Panc1 (cell line): ENCODE measurements around the gene TRERF1. TPM values are rescaled to one million over a fixed set of nuclear protein-coding genes. Genes with fewer than 3 reads are reported as not detected.

Experiments used
- ATAC-seq: fragments of 200-7000 bp; cut with Tn5 transposase; 2 replicates; pipeline ENCODE4 v1.9.1; 2020; ENCODE audit warnings: mild to moderate bottlenecking, moderate library complexity
- BruUV-seq: library from RNA; stranded (reverse); fragments of 400-500 nt; replicated peaks from 2 replicates; lab custom pipeline; 2021; lab: Mats Ljungman, UMichigan
- CTCF ChIA-PET: fragments of 300-600 bp; sonication (Branson Sonifier 250); formaldehyde crosslinking; loops from one replicate; lab custom pipeline; 2022; ENCODE audit warnings: antibody characterized with exemption; lab: Charles Lee
- POLR2A ChIA-PET: fragments of 300-600 bp; sonication (Branson Sonifier 250); formaldehyde crosslinking; loops from one replicate; lab custom pipeline; 2022; ENCODE audit warnings: antibody characterized with exemption; lab: Charles Lee
- DNase-seq: peaks from one replicate; pipeline ENCODE4 v3.0.0-alpha.2; 2010; ENCODE audit warnings: low read depth, low spot score
- H3K27ac ChIP-seq: 2 replicates; pipeline ENCODE4 v1.5.1; 2011; ENCODE audit warnings: mild to moderate bottlenecking, low read length, inconsistent platforms
- H3K27me3 ChIP-seq: fragments of 200-500 bp; sonication (Bioruptor generic); 2 replicates; pipeline ENCODE4 v1.6.0; 2014; ENCODE audit warnings: low read length, inconsistent platforms; ENCODE audit not compliant: control insufficient read depth, insufficient read depth
- H3K36me3 ChIP-seq: fragments of 200-500 bp; sonication (Bioruptor generic); 2 replicates; pipeline ENCODE4 v1.5.1; 2014; ENCODE audit warnings: inconsistent platforms, mild to moderate bottlenecking, low read length, moderate library complexity; ENCODE audit not compliant: control insufficient read depth, insufficient read depth
- H3K4me1 ChIP-seq: 2 replicates; pipeline ENCODE4 v1.5.1; 2011; ENCODE audit warnings: inconsistent platforms, mild to moderate bottlenecking, low read length, moderate library complexity; ENCODE audit not compliant: control insufficient read depth, insufficient read depth
- H3K4me3 ChIP-seq, 2 experiments: 2 replicates each; pipeline ENCODE4 v1.5.1; 2011 to 2012; ENCODE audit warnings: low read depth in 2 of 2, low read length in 2 of 2, mild to moderate bottlenecking in 2 of 2, inconsistent platforms in 1 of 2, moderate library complexity in 1 of 2
- H3K9me3 ChIP-seq: fragments of 200-500 bp; sonication (Bioruptor generic); 2 replicates; pipeline ENCODE4 v1.5.1; 2014; ENCODE audit warnings: low read depth, mild to moderate bottlenecking, inconsistent platforms, low read length, moderate library complexity; ENCODE audit not compliant: control insufficient read depth, insufficient read depth
- CTCF ChIP-seq: fragments of 450-650 bp; IDR thresholded peaks from 2 replicates; pipeline ENCODE4 v1.5.1; 2017; ENCODE audit warnings: mild to moderate bottlenecking
- POLR2AphosphoS5 ChIP-seq: IDR thresholded peaks from 2 replicates; pipeline ENCODE4 v1.6.1; 2012; ENCODE audit warnings: mild to moderate bottlenecking, low read depth, low read length, moderate library complexity
- REST ChIP-seq, 2 experiments: IDR thresholded peaks; 2 replicates each; pipeline ENCODE4 v1.6.1; 2011 to 2012; ENCODE audit warnings: low read depth in 2 of 2, control low read depth in 1 of 2, low read length in 1 of 2, mild to moderate bottlenecking in 1 of 2, moderate library complexity in 1 of 2; ENCODE audit not compliant: insufficient read depth in 1 of 2
- SIN3A ChIP-seq: IDR thresholded peaks from 2 replicates; pipeline ENCODE4 v1.6.1; 2012; ENCODE audit warnings: low read depth, mild to moderate bottlenecking, low read length, moderate library complexity, borderline replicate concordance; ENCODE audit not compliant: insufficient read depth
- TCF7L2 ChIP-seq: IDR thresholded peaks from 2 replicates; pipeline ENCODE4 v1.6.1; 2011; ENCODE audit warnings: mild to moderate bottlenecking, low read depth, low read length, inconsistent platforms
- in situ Hi-C: cut with HindIII; loops from 2 replicates; pipeline ENCODE4 v1.10.0; 2016; ENCODE audit warnings: low sequenced_read_pairs, low pct_unique_long_range_greater_than_20kb
- intact Hi-C: fragments of 100-400 bp; cut with micrococcal nuclease; formaldehyde crosslinking; loops from one replicate; pipeline ENCODE4 v1.10.0; 2022; ENCODE audit not compliant: unreplicated experiment
- total RNA-seq: library from RNA; stranded (reverse); gene quantifications from one replicate; pipeline ENCODE4 v1.2.1, GENCODE V29; 2021; ENCODE audit not compliant: unreplicated experiment

TRERF1 gene
- total RNA-seq, 1 experiment from 2014 or later: 30.6 TPM

DNA sequence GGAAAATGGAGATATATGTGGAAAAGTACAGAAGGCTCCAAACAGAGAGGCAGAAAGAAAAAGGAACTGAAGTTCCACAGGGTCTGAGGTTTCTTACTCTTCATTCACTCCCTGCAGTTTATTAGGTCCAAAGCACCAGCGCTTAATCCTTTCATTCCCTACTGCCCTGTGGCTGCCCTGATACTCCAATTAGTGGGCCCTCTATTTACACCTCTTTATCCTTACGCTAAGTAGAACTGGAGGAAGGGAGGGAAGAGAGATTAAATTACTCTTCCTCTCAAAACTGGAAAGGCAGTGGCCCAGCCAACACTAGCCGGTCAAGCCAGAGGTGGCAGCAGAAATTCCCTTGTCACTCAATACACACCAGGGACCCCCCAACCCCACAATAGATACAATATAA is 20.4 kb downstream of the TRERF1 start:
- peaks cover 16% of the 10 kb centered on the region for H3K4me1 ChIP-seq
- no peak for DNase-seq
- no peak overlapping the region for H3K4me3 ChIP-seq
- TF ChIP-seq SIN3A (no peak), TCF7L2 (no peak), REST (IDR thresholded peaks at IDR 0.05; ENCODE audit: insufficient read depth in 1 of 2, low read depth in 2 of 2, low read length in 1 of 2) (no peak), POLR2AphosphoS5 (no peak), CTCF (no peak)
- POLR2A ChIA-PET: interaction anchor here (0.7 kb wide), 2 partner anchors 9 to 74 kb away, joined by 3 to 7 read pairs; no protein-coding TSS in a partner anchor
- in situ Hi-C loops (no loop called here), intact Hi-C loops (no loop called here)
- CTCF ChIA-PET: interaction anchor here (0.7 kb wide), 1 partner anchor 59 kb away, joined by 3 read pairs; no protein-coding TSS in a partner anchor
- no peaks in the 10 kb centered on the region for H3K27me3 ChIP-seq
- ATAC-seq: peak; percentile 29
- peaks cover 12% of the 10 kb centered on the region for H3K9me3 ChIP-seq
- no peaks in the 10 kb centered on the region for H3K36me3 ChIP-seq
- no TSS peak for BruUV-seq
- no peak overlapping the region for H3K27ac ChIP-seq

DNA sequence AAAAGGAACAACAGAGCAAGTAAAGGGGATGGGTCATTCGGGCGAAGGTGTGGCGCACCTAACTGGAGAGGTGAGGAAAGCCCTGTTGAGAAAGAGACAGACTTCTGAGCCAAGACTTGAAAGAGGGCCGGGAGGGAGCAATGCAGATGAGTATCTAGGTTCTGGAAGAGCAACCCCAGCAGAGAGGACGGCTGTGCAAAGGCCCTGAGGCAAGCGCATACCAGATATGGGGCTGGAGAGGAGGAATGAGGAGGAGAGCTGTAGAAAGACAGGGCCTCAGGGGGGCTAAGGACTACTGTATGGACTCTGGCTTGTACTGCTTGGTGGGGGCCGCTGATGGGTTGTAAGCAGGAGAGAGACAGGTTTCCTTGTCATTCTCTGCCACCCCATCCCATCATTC is 21.9 kb downstream of the TRERF1 start:
- POLR2A ChIA-PET: no interaction called here
- ATAC-seq: no peak

More for the DNA sequence above, 21.9 kb downstream of the TRERF1 start:
- DNase-seq: no peak
- Histone ChIP-seq H3K9me3 (peaks cover 12% of the 10 kb centered on the region), H3K27ac (no peak overlapping the region; the same call in 1 of the 2 replicates), H3K27me3 (no peaks in the 10 kb centered on the region), H3K36me3 (no peaks in the 10 kb centered on the region), H3K4me3 (no peak overlapping the region), H3K4me1 (peaks cover 21% of the 10 kb centered on the region)
- no TSS peak for BruUV-seq
- intact Hi-C loops (no loop called here), in situ Hi-C loops (no loop called here)
- CTCF ChIA-PET: no interaction called here
- no peak for TF ChIP-seq REST (IDR thresholded peaks at IDR 0.05; ENCODE audit: insufficient read depth in 1 of 2, low read depth in 2 of 2, low read length in 1 of 2)
- no peak for TF ChIP-seq SIN3A
- TF ChIP-seq POLR2AphosphoS5: no peak
- TF ChIP-seq CTCF: no peak
- no peak for TF ChIP-seq TCF7L2
